ENCODE data around the gene NRSN1. TPM values are rescaled to one million over a fixed set of nuclear protein-coding genes. Genes with fewer than 3 reads are reported as not detected.
A peak's percentile ranks its signal among the peaks of the same experiment; 100 is the strongest.

NRSN1 gene
- total and polyA plus RNA-seq, 2 of the 13 experiments (the other 11 are each of a cell fraction or from before 2014, with no cell fraction given) = not detected

DNA sequence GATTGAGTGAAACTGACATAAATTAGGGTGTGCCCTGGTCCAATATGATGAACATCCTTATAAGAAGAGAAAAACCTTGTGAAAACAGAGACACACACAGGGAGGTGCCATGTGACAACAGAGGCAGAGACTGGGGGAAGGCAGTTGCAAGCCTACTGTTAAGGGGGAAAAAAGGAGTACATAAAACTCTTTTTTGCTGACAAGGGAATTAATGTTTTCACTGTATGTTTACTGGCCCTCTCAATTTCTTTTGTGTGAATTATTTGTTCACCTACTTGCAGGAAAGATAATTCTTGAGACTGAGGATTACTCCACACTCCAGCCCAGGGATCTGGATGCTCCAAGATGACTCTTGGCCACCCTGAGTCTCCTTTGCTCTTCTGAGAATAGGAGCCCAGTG, 12.1 kb upstream of the NRSN1 start:
- no peaks in the 10 kb centered on the region for H3K4me1 ChIP-seq (ENCODE audit: insufficient read depth, low read length)
- no peaks in the 10 kb centered on the region for H3K79me2 ChIP-seq (ENCODE audit: insufficient read depth, low read length)
- H2AFZ ChIP-seq (ENCODE audit: low read length) = no peak overlapping the region
- ATAC-seq (no peak), DNase-seq (ENCODE audit: low spot score) (no peak), FAIRE-seq (no peak)
- H3K36me3 ChIP-seq (replicated peaks in 1 of 2; ENCODE audit: control insufficient read depth in 1 of 2, insufficient read depth in 2 of 2, low read length in 2 of 2) = no peaks in the 10 kb centered on the region
- BruUV-seq (replicated peaks) = no TSS peak
- ChIA-PET CTCF (ENCODE audit: low intra/inter-chr PET ratio, low total read pairs) (no interaction called here), POLR2A (no interaction called here)
- H3K4me3 ChIP-seq (replicated peaks in 1 of 3; ENCODE audit: insufficient read depth in 1 of 3, low read depth in 2 of 3, low read length in 3 of 3) = no peak overlapping the region
- TF ChIP-seq MAFK (conservative IDR thresholded peaks at IDR 0.05 in 1 of 2, IDR thresholded peaks at IDR 0.05 in 1 of 2; ENCODE audit: low read length in 2 of 2) (peak; percentile 88 to 95; a peak in 3 of 4 replicates), HDAC2 (CRISPR knock-in tag; IDR thresholded peaks at IDR 0.05) (no peak), MAFF (IDR thresholded peaks at IDR 0.05; ENCODE audit: low read depth, low read length) (peak; percentile 93)
- H3K9me3 ChIP-seq (ENCODE audit: low read length) = no peaks in the 10 kb centered on the region
- no peak overlapping the region for H3K4me2 ChIP-seq (ENCODE audit: low read depth, low read length)
- H3K9ac ChIP-seq (ENCODE audit: insufficient read depth, low read depth, low read length) = no peak overlapping the region
- in situ Hi-C loops (cut with HindIII; ENCODE audit: extremely low pct_ligation_motif_present, low pct_unique_long_range_greater_than_20kb) (no loop called here), intact Hi-C loops (cut with micrococcal nuclease; ENCODE audit: unreplicated experiment) (no loop called here)
- no peak overlapping the region for H3K27ac ChIP-seq (ENCODE audit: extremely low read length, insufficient read depth, low read length)
- no peaks in the 10 kb centered on the region for H4K20me1 ChIP-seq (ENCODE audit: insufficient read depth, low read length)
- H3K27me3 ChIP-seq (ENCODE audit: control insufficient read depth in 1 of 2, insufficient read depth in 2 of 2, low read length in 2 of 2) = no peaks in the 10 kb centered on the region

DNA sequence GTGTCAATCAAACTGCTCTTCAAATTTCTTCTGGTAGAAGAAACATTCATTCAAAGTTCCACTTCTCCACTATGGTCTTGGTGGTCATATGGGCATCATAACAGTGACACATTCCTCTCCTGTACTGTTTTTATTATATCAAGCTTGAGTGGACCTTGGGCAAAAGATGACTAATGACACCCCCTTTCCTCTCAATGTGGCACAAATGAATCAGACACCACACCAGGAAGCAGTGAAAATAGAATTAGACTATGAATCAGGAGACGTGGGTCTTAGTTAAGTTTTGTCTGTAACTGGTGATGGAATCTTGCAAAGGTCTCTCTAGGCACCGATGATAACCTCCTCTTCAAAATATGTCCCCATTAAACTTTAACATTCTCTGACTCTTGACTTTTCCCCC, 9.0 kb upstream of the NRSN1 start:
- no peak for TF ChIP-seq ATF7-NPFF (CRISPR knock-in tag; IDR thresholded peaks at IDR 0.05; ENCODE audit: low read depth)
- TF ChIP-seq ZNF232 (CRISPR knock-in tag; IDR thresholded peaks at IDR 0.05; ENCODE audit: borderline replicate concordance) = no peak
- TF ChIP-seq, protein P1, sequence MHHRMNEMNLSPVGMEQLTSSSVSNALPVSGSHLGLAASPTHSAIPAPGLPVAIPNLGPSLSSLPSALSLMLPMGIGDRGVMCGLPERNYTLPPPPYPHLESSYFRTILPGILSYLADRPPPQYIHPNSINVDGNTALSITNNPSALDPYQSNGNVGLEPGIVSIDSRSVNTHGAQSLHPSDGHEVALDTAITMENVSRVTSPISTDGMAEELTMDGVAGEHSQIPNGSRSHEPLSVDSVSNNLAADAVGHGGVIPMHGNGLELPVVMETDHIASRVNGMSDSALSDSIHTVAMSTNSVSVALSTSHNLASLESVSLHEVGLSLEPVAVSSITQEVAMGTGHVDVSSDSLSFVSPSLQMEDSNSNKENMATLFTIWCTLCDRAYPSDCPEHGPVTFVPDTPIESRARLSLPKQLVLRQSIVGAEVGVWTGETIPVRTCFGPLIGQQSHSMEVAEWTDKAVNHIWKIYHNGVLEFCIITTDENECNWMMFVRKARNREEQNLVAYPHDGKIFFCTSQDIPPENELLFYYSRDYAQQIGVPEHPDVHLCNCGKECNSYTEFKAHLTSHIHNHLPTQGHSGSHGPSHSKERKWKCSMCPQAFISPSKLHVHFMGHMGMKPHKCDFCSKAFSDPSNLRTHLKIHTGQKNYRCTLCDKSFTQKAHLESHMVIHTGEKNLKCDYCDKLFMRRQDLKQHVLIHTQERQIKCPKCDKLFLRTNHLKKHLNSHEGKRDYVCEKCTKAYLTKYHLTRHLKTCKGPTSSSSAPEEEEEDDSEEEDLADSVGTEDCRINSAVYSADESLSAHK (CRISPR knock-in tag; IDR thresholded peaks at IDR 0.05; ENCODE audit: borderline replicate concordance) = no peak
- no peak for TF ChIP-seq ZNF33B (CRISPR knock-in tag; IDR thresholded peaks at IDR 0.05)
- no peak for TF ChIP-seq ZNF891 (CRISPR knock-in tag; IDR thresholded peaks at IDR 0.05)
- TF ChIP-seq ZNF451 (CRISPR knock-in tag; IDR thresholded peaks at IDR 0.05) = no peak
- no peak for TF ChIP-seq ZNF550 (CRISPR knock-in tag; IDR thresholded peaks at IDR 0.05; ENCODE audit: borderline replicate concordance)
- TF ChIP-seq ZBTB3 (CRISPR knock-in tag; IDR thresholded peaks at IDR 0.05; ENCODE audit: borderline replicate concordance, low read depth) = no peak
- TF ChIP-seq, protein P2, sequence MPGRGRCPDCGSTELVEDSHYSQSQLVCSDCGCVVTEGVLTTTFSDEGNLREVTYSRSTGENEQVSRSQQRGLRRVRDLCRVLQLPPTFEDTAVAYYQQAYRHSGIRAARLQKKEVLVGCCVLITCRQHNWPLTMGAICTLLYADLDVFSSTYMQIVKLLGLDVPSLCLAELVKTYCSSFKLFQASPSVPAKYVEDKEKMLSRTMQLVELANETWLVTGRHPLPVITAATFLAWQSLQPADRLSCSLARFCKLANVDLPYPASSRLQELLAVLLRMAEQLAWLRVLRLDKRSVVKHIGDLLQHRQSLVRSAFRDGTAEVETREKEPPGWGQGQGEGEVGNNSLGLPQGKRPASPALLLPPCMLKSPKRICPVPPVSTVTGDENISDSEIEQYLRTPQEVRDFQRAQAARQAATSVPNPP (CRISPR knock-in tag; IDR thresholded peaks at IDR 0.05) = no peak
- TF ChIP-seq ELF3 (CRISPR knock-in tag; IDR thresholded peaks at IDR 0.05) = no peak
- TF ChIP-seq RBM39 (IDR thresholded peaks at IDR 0.05; ENCODE audit: low read depth, low read length, poor library complexity, severe bottlenecking) = no peak
- TF ChIP-seq ZBTB7B (CRISPR knock-in tag; IDR thresholded peaks at IDR 0.05) = no peak
- no peak overlapping the region for H3K4me2 ChIP-seq (ENCODE audit: low read depth, low read length)
- POLR2A ChIA-PET = no interaction called here
- H3K9me3 ChIP-seq (ENCODE audit: low read length) = no peaks in the 10 kb centered on the region
- DNase-seq (ENCODE audit: low spot score) (no peak), ATAC-seq (no peak), FAIRE-seq (no peak)
- no peak overlapping the region for H3K4me3 ChIP-seq (replicated peaks in 1 of 3; ENCODE audit: insufficient read depth in 1 of 3, low read depth in 2 of 3, low read length in 3 of 3)
- no peak overlapping the region for H3K27ac ChIP-seq (ENCODE audit: extremely low read length, insufficient read depth, low read length)
- no peaks in the 10 kb centered on the region for H4K20me1 ChIP-seq (ENCODE audit: insufficient read depth, low read length)
- H3K4me1 ChIP-seq (ENCODE audit: insufficient read depth, low read length) = peaks cover 7% of the 10 kb centered on the region; the same call in 1 of the 2 replicates
- H3K9ac ChIP-seq (ENCODE audit: insufficient read depth, low read depth, low read length) = no peak overlapping the region
- H3K79me2 ChIP-seq (ENCODE audit: insufficient read depth, low read length) = no peaks in the 10 kb centered on the region
- WGBS (ENCODE audit: low lambda C conversion rate) = 33% methylated on average over 2 of the region's 2 CpGs
- no peaks in the 10 kb centered on the region; a peak in 1 of 5 replicates for H3K27me3 ChIP-seq (ENCODE audit: control insufficient read depth in 1 of 2, insufficient read depth in 2 of 2, low read length in 2 of 2)
- no TSS peak for BruUV-seq (replicated peaks)
- CTCF ChIA-PET (ENCODE audit: low intra/inter-chr PET ratio, low total read pairs) = no interaction called here
- H3K36me3 ChIP-seq (replicated peaks in 1 of 2; ENCODE audit: control insufficient read depth in 1 of 2, insufficient read depth in 2 of 2, low read length in 2 of 2) = no peaks in the 10 kb centered on the region
- in situ Hi-C loops (cut with HindIII; ENCODE audit: extremely low pct_ligation_motif_present, low pct_unique_long_range_greater_than_20kb) = no loop called here
- intact Hi-C loops (cut with micrococcal nuclease; ENCODE audit: unreplicated experiment) = no loop called here
- H2AFZ ChIP-seq (ENCODE audit: low read length) = no peak overlapping the region
